Neural progenitor cell (in vitro differentiated cells): Measurements from ENCODE around the gene STON2. TPM values are rescaled to one million over a fixed set of nuclear protein-coding genes. Genes with fewer than 3 reads are reported as not detected.

Experiments
- DNase-seq: peaks from one replicate; pipeline ENCODE4 v3.0.0-alpha.2; 2016; ENCODE audit warnings: low spot score
- H2AFZ ChIP-seq: fragments of 200-600 bp; sonication (generic); replicated peaks from 2 replicates; pipeline ENCODE4 v1.6.1; 2016; ENCODE audit warnings: antibody characterized with exemption
- H3F3A ChIP-seq: fragments of 200-600 bp; sonication (generic); 2 replicates; pipeline ENCODE4 v1.6.1; 2016; ENCODE audit warnings: antibody characterized with exemption, low read depth
- H3K27ac ChIP-seq: fragments of 200-600 bp; sonication (generic); 2 replicates; pipeline ENCODE4 v1.5.1; 2016; ENCODE audit warnings: mild to moderate bottlenecking
- H3K27me3 ChIP-seq: fragments of 200-600 bp; sonication (generic); 2 replicates; pipeline ENCODE4 v1.6.1; 2016; ENCODE audit warnings: mild to moderate bottlenecking, moderate library complexity
- H3K36me3 ChIP-seq: fragments of 200-600 bp; sonication (generic); 2 replicates; pipeline ENCODE4 v1.5.1; 2016
- H3K4me1 ChIP-seq: fragments of 200-600 bp; sonication (generic); 2 replicates; pipeline ENCODE4 v1.6.1; 2016; ENCODE audit warnings: mixed run types
- H3K4me2 ChIP-seq: fragments of 200-600 bp; sonication (generic); 2 replicates; pipeline ENCODE4 v1.6.1; 2016
- H3K4me3 ChIP-seq: fragments of 200-600 bp; sonication (generic); 2 replicates; pipeline ENCODE4 v1.5.1; 2016
- H3K79me2 ChIP-seq: fragments of 200-600 bp; sonication (generic); 2 replicates; pipeline ENCODE4 v1.6.1; 2016; ENCODE audit warnings: low read depth
- H3K9ac ChIP-seq: fragments of 200-600 bp; sonication (generic); 2 replicates; pipeline ENCODE4 v1.6.1; 2016
- H3K9me3 ChIP-seq: fragments of 200-600 bp; sonication (generic); 2 replicates; pipeline ENCODE4 v1.5.1; 2016; ENCODE audit warnings: low read depth
- H4K20me1 ChIP-seq: fragments of 200-600 bp; sonication (generic); 2 replicates; pipeline ENCODE4 v1.6.1; 2016; ENCODE audit warnings: low read depth
- H3K27ac Mint-ChIP-seq: 3 replicates; pipeline ENCODE4 v1.8.0; 2021; ENCODE audit warnings: mixed read lengths
- H3K27me3 Mint-ChIP-seq: 2 replicates; pipeline ENCODE4 v1.8.0; 2022; ENCODE audit warnings: low read depth, mild to moderate bottlenecking, inconsistent platforms, moderate library complexity, mixed read lengths; ENCODE audit not compliant: insufficient read depth
- H3K36me3 Mint-ChIP-seq: 3 replicates; pipeline ENCODE4 v1.8.0; 2021; ENCODE audit warnings: mixed read lengths
- H3K4me1 Mint-ChIP-seq: 3 replicates; pipeline ENCODE4 v1.8.0; 2021; ENCODE audit warnings: mixed read lengths
- H3K4me3 Mint-ChIP-seq: 3 replicates; pipeline ENCODE4 v1.8.0; 2021; ENCODE audit warnings: mild to moderate bottlenecking, moderate library complexity, mixed read lengths
- H3K9me3 Mint-ChIP-seq: 3 replicates; pipeline ENCODE4 v1.8.0; 2020; ENCODE audit warnings: mixed read lengths
- CTCF ChIP-seq: fragments of 200-600 bp; sonication (generic); IDR thresholded peaks from 2 replicates; pipeline ENCODE4 v1.5.1; 2017; ENCODE audit warnings: antibody characterized with exemption, mild to moderate bottlenecking
- EZH2 ChIP-seq: fragments of 200-600 bp; sonication (generic); IDR thresholded peaks from 2 replicates; pipeline ENCODE4 v1.6.1; 2017; ENCODE audit warnings: antibody characterized with exemption, mild to moderate bottlenecking, moderate library complexity
- EZH2phosphoT487 ChIP-seq: fragments of 200-600 bp; sonication (generic); IDR thresholded peaks from 2 replicates; pipeline ENCODE4 v1.6.1; 2017; ENCODE audit warnings: antibody characterized with exemption
- total RNA-seq: library from RNA; depleted of rRNA; stranded (reverse); fragments of >200 nt; gene quantifications from 2 replicates; pipeline ENCODE4 v1.2.3, GENCODE V29; 2015; ENCODE audit warnings: low replicate concordance

The STON2 gene
- total RNA-seq, 1 donor from 2014 or later: 31.1 TPM

GRCh38 chr14:81298122-81298521, 102.0 kb downstream of the STON2 start:
- Histone ChIP-seq H4K20me1 (no peaks in the 10 kb centered on the region), H3K27me3 (no peaks in the 10 kb centered on the region), H3K4me3 (no peak overlapping the region), H3K36me3 (no peaks in the 10 kb centered on the region), H3F3A (no peaks in the 10 kb centered on the region), H3K4me1 (peaks cover under 1% of the 10 kb centered on the region), H3K9me3 (no peaks in the 10 kb centered on the region), H2AFZ (no peak overlapping the region), H3K4me2 (no peak overlapping the region), H3K79me2 (no peaks in the 10 kb centered on the region), H3K9ac (no peak overlapping the region), H3K27ac (no peak overlapping the region)
- TF ChIP-seq EZH2phosphoT487 (no peak), EZH2 (no peak), CTCF (no peak)
- Mint-ChIP-seq H3K9me3 (peaks cover 5% of the 10 kb centered on the region), H3K4me1 (peaks cover 8% of the 10 kb centered on the region), H3K27ac (no peak overlapping the region), H3K36me3 (peaks cover 16% of the 10 kb centered on the region), H3K4me3 (no peak overlapping the region), H3K27me3 (no peaks in the 10 kb centered on the region)
- no peak for DNase-seq

- peaks cover 9% of the 10 kb centered on the region for H3K9me3 Mint-ChIP-seq
- H3K79me2 ChIP-seq: no peaks in the 10 kb centered on the region
- TF ChIP-seq EZH2 (no peak), EZH2phosphoT487 (no peak), CTCF (no peak)
Measured at GRCh38 chr14:81295958-81296923, 103.9 kb downstream of the STON2 start.

GRCh38 chr14:81289516-81289915, 110.6 kb downstream of the STON2 start:
- TF ChIP-seq EZH2 (no peak), CTCF (no peak), EZH2phosphoT487 (no peak)
- Histone ChIP-seq H3F3A (no peaks in the 10 kb centered on the region), H3K27ac (no peak overlapping the region), H3K4me2 (no peak overlapping the region), H3K4me3 (no peak overlapping the region), H4K20me1 (no peaks in the 10 kb centered on the region), H3K79me2 (no peaks in the 10 kb centered on the region), H3K4me1 (no peaks in the 10 kb centered on the region), H3K9ac (no peak overlapping the region), H3K9me3 (no peaks in the 10 kb centered on the region), H2AFZ (no peak overlapping the region), H3K27me3 (no peaks in the 10 kb centered on the region), H3K36me3 (no peaks in the 10 kb centered on the region)
- peaks cover 22% of the 10 kb centered on the region for H3K9me3 Mint-ChIP-seq
- DNase-seq: no peak
- H3K4me3 Mint-ChIP-seq: no peak overlapping the region
- H3K4me1 Mint-ChIP-seq: no peaks in the 10 kb centered on the region
- H3K36me3 Mint-ChIP-seq: peaks cover 48% of the 10 kb centered on the region
- H3K27me3 Mint-ChIP-seq: no peaks in the 10 kb centered on the region
- no peak overlapping the region for H3K27ac Mint-ChIP-seq

More at GRCh38 chr14:81295958-81296923, 103.9 kb downstream of the STON2 start:
- Histone ChIP-seq H3K27ac (no peak overlapping the region), H3K9ac (no peak overlapping the region), H3K27me3 (no peaks in the 10 kb centered on the region), H3F3A (no peaks in the 10 kb centered on the region), H3K9me3 (no peaks in the 10 kb centered on the region), H3K4me1 (no peaks in the 10 kb centered on the region), H3K4me2 (no peak overlapping the region), H4K20me1 (no peaks in the 10 kb centered on the region), H2AFZ (no peak overlapping the region), H3K36me3 (no peaks in the 10 kb centered on the region), H3K4me3 (no peak overlapping the region)
- no peak for DNase-seq
- Mint-ChIP-seq H3K4me3 (no peak overlapping the region), H3K27me3 (no peaks in the 10 kb centered on the region), H3K4me1 (no peaks in the 10 kb centered on the region), H3K27ac (no peak overlapping the region), H3K36me3 (peaks cover 22% of the 10 kb centered on the region)
